Stomach (tissue), 9 donors: ENCODE measurements around the gene SAP130. TPM values are rescaled to one million over a fixed set of nuclear protein-coding genes. Genes with fewer than 3 reads are reported as not detected.

ENCODE experiments used
- DNase-seq, 2 donors: peaks; one replicate each; pipeline versions ENCODE4 v3.0.0 to v3.0.0-alpha.2; 2013 to 2019
- H3K27ac ChIP-seq, 5 donors: fragments of 200-600 bp in 4 of 5; sonication (generic) in 4 of 5; one replicate each; pipeline ENCODE4 v1.5.1; 2013 to 2019; ENCODE audit warnings: mild to moderate bottlenecking in 1 of 5, moderate library complexity in 1 of 5
- H3K27me3 ChIP-seq, 3 donors: fragments of 200-600 bp; sonication (generic); one replicate each; pipeline ENCODE4 v1.5.1; 2017 to 2019; ENCODE audit warnings: mixed run types in 1 of 3
- H3K36me3 ChIP-seq, 4 donors: fragments of 200-600 bp; sonication (generic); 1 replicate in 3 of 4; 2 replicates in 1 of 4; pipeline ENCODE4 v1.5.1; 2016 to 2019
- H3K4me1 ChIP-seq, 4 donors: fragments of 200-600 bp; sonication (generic); one replicate each; pipeline ENCODE4 v1.5.1; 2016 to 2019
- H3K4me3 ChIP-seq, 4 donors: fragments of 200-600 bp; sonication (generic) in 3 of 4; one replicate each; pipeline ENCODE4 v1.5.1; 2016 to 2019; ENCODE audit warnings: mild to moderate bottlenecking in 1 of 4
- H3K9me3 ChIP-seq, 4 donors: fragments of 200-600 bp; sonication (generic); one replicate each; pipeline ENCODE4 v1.5.1; 2016 to 2019
- CTCF ChIP-seq, 7 experiments: fragments of 450-650 bp in 4 of 7; fragments of 200-600 bp in 3 of 7; sonication (generic) in 3 of 7; IDR thresholded peaks; one replicate each; pipeline ENCODE4 v1.5.1; 2016 to 2019; ENCODE audit warnings: antibody characterized with exemption in 7 of 7, control low read depth in 2 of 7, mild to moderate bottlenecking in 1 of 7
- EP300 ChIP-seq: sonication (generic); formaldehyde crosslinking; IDR thresholded peaks from one replicate; pipeline ENCODE4 v1.6.1; 2017; ENCODE audit warnings: antibody characterized with exemption
- POLR2A ChIP-seq, 4 donors: fragments of 450-650 bp; IDR thresholded peaks; one replicate each; pipeline ENCODE4 v1.6.1; 2016; ENCODE audit warnings: antibody characterized with exemption in 4 of 4, control low read depth in 2 of 4, mild to moderate bottlenecking in 1 of 4, moderate library complexity in 1 of 4
- POLR2AphosphoS5 ChIP-seq, 3 donors: sonication (generic); formaldehyde crosslinking; IDR thresholded peaks; one replicate each; pipeline ENCODE4 v1.6.1; 2016; ENCODE audit warnings: antibody characterized with exemption in 3 of 3
- WGBS, 5 donors: extraction: QIAGEN DNeasy Blood & Tissue Kit in 3 of 5; methylation state at CpG; one replicate each; pipeline versions ENCODE4 v1.1.5 to v1.1.7; 2013 to 2018; 5-methylcytosine and 5-hydroxymethylcytosine counted together
- intact Hi-C: fragments of 100-400 bp; cut with DNase I; formaldehyde crosslinking; loops from one replicate; pipeline ENCODE4 v1.15.1; 2023; ENCODE audit warnings: low total_unique reads
- polyA plus RNA-seq, 3 donors: library from polyadenylated mRNA; stranded (reverse); fragments of 200-250 nt; gene quantifications; one replicate each; pipeline ENCODE4 v1.2.3, GENCODE V29; 2013
- total RNA-seq, 5 donors: library from RNA; depleted of rRNA; stranded (reverse); fragments of >200 nt; gene quantifications; one replicate each; pipeline versions ENCODE4 v1.1.0 to v1.2.3, GENCODE V29; 2014 to 2016
- donor health status: healthy with polysubstance abuse.
- donor health status: Bipolar disorder and iron deficiency.
- donor health status: healthy.

Gene SAP130
- total and polyA plus RNA-seq, 8 donors: 4.8 to 42.0 (median 7.4) TPM

DNA sequence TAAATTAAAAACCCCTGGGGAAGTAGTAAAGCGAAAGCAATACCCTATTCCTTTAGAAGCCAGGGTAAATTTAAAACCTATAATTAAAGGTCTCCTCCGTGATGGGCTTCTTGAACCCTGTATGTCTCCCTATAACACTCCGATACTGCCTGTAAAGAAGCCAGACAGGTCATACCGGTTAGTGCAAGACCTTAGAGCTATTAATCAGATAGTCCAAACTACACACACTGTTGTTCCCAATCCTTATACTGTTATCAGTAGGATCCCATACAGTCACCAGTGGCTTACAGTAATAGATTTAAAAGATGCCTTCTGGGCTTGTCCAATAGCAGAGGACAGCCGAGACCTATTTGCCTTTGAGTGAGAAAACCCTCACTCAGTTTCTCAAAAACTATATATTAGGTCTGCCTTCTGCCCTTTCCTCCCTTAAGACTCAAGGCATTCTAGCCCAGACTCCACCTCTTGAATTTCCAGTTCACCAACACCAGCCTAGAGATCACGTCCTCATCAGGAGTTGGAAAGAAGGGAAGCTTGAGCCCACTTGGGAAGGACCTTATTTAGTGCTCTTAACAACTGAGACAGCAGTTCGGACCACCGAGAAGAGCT lies 12.4 kb upstream of the SAP130 start:
- no peak overlapping the region for H3K4me3 ChIP-seq
- WGBS, 5 donors: 61 to 78% (median 64%) methylated on average over 8 of the region's 8 CpGs
- H3K4me1 ChIP-seq: no peaks in the 10 kb centered on the region
- no peak overlapping the region for H3K27ac ChIP-seq
- TF ChIP-seq CTCF (IDR thresholded peaks at IDR 0.05): no peak
- no peak for TF ChIP-seq POLR2AphosphoS5 (IDR thresholded peaks at IDR 0.05)
- no peak for TF ChIP-seq POLR2A (IDR thresholded peaks at IDR 0.05)
- TF ChIP-seq EP300: no peak
- H3K27me3 ChIP-seq: no peaks in the 10 kb centered on the region
- no peaks in the 10 kb centered on the region for H3K36me3 ChIP-seq
- intact Hi-C loops: no loop called here
- no peak for DNase-seq
- peaks cover 19 to 57% (median 45%) of the 10 kb centered on the region in 4 donors for H3K9me3 ChIP-seq

- no peaks in the 10 kb centered on the region for H3K4me1 ChIP-seq
- no peak for DNase-seq
- H3K27me3 ChIP-seq: no peaks in the 10 kb centered on the region
- H3K27ac ChIP-seq: no peak overlapping the region
- intact Hi-C loops: no loop called here
- no peak for TF ChIP-seq POLR2A (IDR thresholded peaks at IDR 0.05)
- no peaks in the 10 kb centered on the region for H3K36me3 ChIP-seq
- 83 to 90% (median 89%) methylated on average over 9 of the region's 9 CpGs for WGBS, 5 donors
- H3K9me3 ChIP-seq: peaks cover 19 to 57% (median 45%) of the 10 kb centered on the region in 4 donors
- no peak overlapping the region for H3K4me3 ChIP-seq
Measured at GRCh38 chr2:128039535-128039934, 11.7 kb upstream of the SAP130 start.

DNA sequence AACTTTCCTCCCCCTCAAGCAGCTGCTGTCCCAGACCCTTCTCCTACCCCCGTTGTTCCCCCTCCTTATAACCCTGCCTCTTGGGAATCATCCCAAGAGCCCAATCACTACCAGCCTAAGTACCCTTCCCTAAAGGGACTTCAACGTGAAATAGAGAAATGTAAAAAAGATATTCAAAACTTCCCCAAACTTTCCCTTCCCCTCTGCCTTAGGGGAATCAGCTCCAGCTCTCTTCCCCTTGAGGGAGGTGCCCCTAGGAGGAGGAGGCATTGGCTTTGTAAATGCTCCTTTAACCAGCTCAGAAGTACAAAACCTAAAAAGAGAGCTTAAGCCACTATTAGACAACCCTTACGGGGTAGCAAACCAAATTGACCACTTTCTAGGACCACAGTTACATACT lies 10.6 kb upstream of the SAP130 start:
- DNase-seq: no peak
- intact Hi-C loops: no loop called here
- H3K27me3 ChIP-seq: no peaks in the 10 kb centered on the region
- H3K27ac ChIP-seq: no peak overlapping the region
- no peaks in the 10 kb centered on the region for H3K4me1 ChIP-seq
- no peak overlapping the region for H3K4me3 ChIP-seq
- no peaks in the 10 kb centered on the region for H3K36me3 ChIP-seq
- H3K9me3 ChIP-seq: peaks cover 19 to 46% (median 36%) of the 10 kb centered on the region in 4 donors
- TF ChIP-seq EP300 (no peak), POLR2AphosphoS5 (IDR thresholded peaks at IDR 0.05) (no peak), CTCF (IDR thresholded peaks at IDR 0.05) (no peak), POLR2A (IDR thresholded peaks at IDR 0.05) (no peak)
- WGBS, 5 donors: 76 to 90% (median 82%) methylated on average over 3 of the region's 3 CpGs

GRCh38 chr2:128037649-128038048 lies 9.8 kb upstream of the SAP130 start:
- 86 to 93% (median 89%) methylated on average over 5 of the region's 5 CpGs for WGBS, 5 donors
- H3K27ac ChIP-seq: no peak overlapping the region
- no peak for TF ChIP-seq POLR2AphosphoS5 (IDR thresholded peaks at IDR 0.05)
- no peak for TF ChIP-seq EP300
- TF ChIP-seq POLR2A (IDR thresholded peaks at IDR 0.05): no peak
- no peak for TF ChIP-seq CTCF (IDR thresholded peaks at IDR 0.05)
- H3K27me3 ChIP-seq: no peaks in the 10 kb centered on the region
- intact Hi-C loops: no loop called here
- H3K4me1 ChIP-seq: no peaks in the 10 kb centered on the region
- no peaks in the 10 kb centered on the region for H3K36me3 ChIP-seq
- H3K9me3 ChIP-seq: peaks cover 13 to 39% (median 28%) of the 10 kb centered on the region in 4 donors
- DNase-seq: no peak
- no peak overlapping the region for H3K4me3 ChIP-seq
